MM.1S (cell line): ENCODE results near the gene RABL6.
"Not testable (repeated sequence)": the region's sequence is repeated elsewhere in the genome, so short reads cannot be mapped to it uniquely, and the experiment has no call there.

Experiments used
- DNase-seq: peaks from one replicate; pipeline ENCODE4 v3.0.0-alpha.2; 2015
- H2AFZ ChIP-seq: fragments of 300-600 bp; sonication (generic); 2 replicates; pipeline ENCODE4 v1.6.0; 2016; ENCODE audit warnings: antibody characterized with exemption, low read length
- H3F3A ChIP-seq: fragments of 300-600 bp; sonication (generic); 2 replicates; pipeline ENCODE4 v1.6.1; 2016; ENCODE audit warnings: mild to moderate bottlenecking, antibody characterized with exemption, low read length, moderate library complexity, mixed read lengths; ENCODE audit not compliant: insufficient read depth
- H3K27ac ChIP-seq: fragments of 300-600 bp; sonication (generic); 2 replicates; pipeline ENCODE4 v1.5.1; 2016; ENCODE audit warnings: mild to moderate bottlenecking, low read length
- H3K27me3 ChIP-seq: fragments of 300-600 bp; sonication (generic); replicated peaks from 2 replicates; pipeline ENCODE4 v1.6.0; 2016; ENCODE audit warnings: low read length; ENCODE audit not compliant: insufficient read depth
- H3K36me3 ChIP-seq: fragments of 300-600 bp; sonication (generic); replicated peaks from 2 replicates; pipeline ENCODE4 v1.6.1; 2016; ENCODE audit warnings: mild to moderate bottlenecking, low read length, mixed read lengths; ENCODE audit not compliant: insufficient read depth
- H3K4me1 ChIP-seq: fragments of 300-600 bp; sonication (generic); 2 replicates; pipeline ENCODE4 v1.6.1; 2016; ENCODE audit warnings: low read length, mixed read lengths
- H3K4me2 ChIP-seq: fragments of 300-600 bp; sonication (generic); 2 replicates; pipeline ENCODE4 v1.6.0; 2016; ENCODE audit warnings: low read depth, low read length
- H3K4me3 ChIP-seq: fragments of 300-600 bp; sonication (generic); 2 replicates; pipeline ENCODE4 v1.5.1; 2016; ENCODE audit warnings: low read length, mixed read lengths
- H3K79me2 ChIP-seq: fragments of 300-600 bp; sonication (generic); 2 replicates; pipeline ENCODE4 v1.6.1; 2016; ENCODE audit warnings: mixed run types, low read length, mixed read lengths
- H3K9ac ChIP-seq: fragments of 300-600 bp; sonication (generic); 2 replicates; pipeline ENCODE4 v1.6.1; 2016; ENCODE audit warnings: low read length, mixed read lengths
- H3K9me2 ChIP-seq: fragments of 300-600 bp; sonication (generic); replicated peaks from 2 replicates; pipeline ENCODE4 v1.6.1; 2016; ENCODE audit warnings: mild to moderate bottlenecking, low read length, mixed read lengths; ENCODE audit not compliant: insufficient read depth
- H3K9me3 ChIP-seq: fragments of 300-600 bp; sonication (generic); replicated peaks from 2 replicates; pipeline ENCODE4 v1.6.1; 2016; ENCODE audit warnings: mild to moderate bottlenecking, low read length, mixed read lengths; ENCODE audit not compliant: insufficient read depth
- H4K20me1 ChIP-seq: fragments of 300-600 bp; sonication (generic); 2 replicates; pipeline ENCODE4 v1.6.1; 2016; ENCODE audit warnings: mild to moderate bottlenecking, low read length, moderate library complexity, mixed read lengths; ENCODE audit not compliant: insufficient read depth
- CTCF ChIP-seq: fragments of 300-600 bp; sonication (generic); IDR thresholded peaks from 2 replicates; pipeline ENCODE4 v1.5.1; 2016; ENCODE audit warnings: antibody characterized with exemption, low read length, mixed read lengths
- EZH2 ChIP-seq: fragments of 300-600 bp; sonication (generic); optimal IDR thresholded peaks from 2 replicates; pipeline ENCODE3; 2017; ENCODE audit warnings: low read depth, mild to moderate bottlenecking, antibody characterized with exemption, low read length, mixed read lengths
- EZH2phosphoT487 ChIP-seq: fragments of 300-600 bp; sonication (generic); IDR thresholded peaks from 2 replicates; pipeline ENCODE4 v1.6.1; 2018; ENCODE audit warnings: antibody characterized with exemption, low read length

Gene RABL6

GRCh38 chr9:136835932-136836904, 28.5 kb downstream of the RABL6 start:
- Histone ChIP-seq H3K27ac (no peak overlapping the region), H3K36me3 (no peaks in the 10 kb centered on the region), H3K9ac (no peak overlapping the region), H3K4me2 (no peak overlapping the region), H3K9me3 (no peaks in the 10 kb centered on the region), H3K27me3 (no peaks in the 10 kb centered on the region), H3F3A (peaks cover 1% of the 10 kb centered on the region; the same call in 1 of the 2 replicates), H3K79me2 (no peaks in the 10 kb centered on the region), H3K4me3 (no peak overlapping the region), H3K9me2 (no peaks in the 10 kb centered on the region), H4K20me1 (no peaks in the 10 kb centered on the region), H2AFZ (no peak overlapping the region), H3K4me1 (no peaks in the 10 kb centered on the region)
- TF ChIP-seq EZH2phosphoT487 (no peak), CTCF (no peak), EZH2 (no peak)
- DNase-seq: no peak

- Histone ChIP-seq H3K4me1 (peaks cover 7% of the 10 kb centered on the region; the same call in 1 of the 2 replicates), H3K27ac (no peak overlapping the region), H3K4me3 (no peak overlapping the region), H3K27me3 (no peaks in the 10 kb centered on the region), H3K4me2 (no peak overlapping the region), H3F3A (peaks cover 8% of the 10 kb centered on the region), H2AFZ (no peak overlapping the region), H3K36me3 (no peaks in the 10 kb centered on the region), H3K9ac (no peak overlapping the region), H3K9me3 (no peaks in the 10 kb centered on the region), H3K79me2 (no peaks in the 10 kb centered on the region), H3K9me2 (no peaks in the 10 kb centered on the region), H4K20me1 (no peaks in the 10 kb centered on the region)
- no peak for TF ChIP-seq EZH2phosphoT487
- TF ChIP-seq CTCF: no peak
- TF ChIP-seq EZH2: no peak
- DNase-seq: no peak
Observed at GRCh38 chr9:136837146-136837855, 29.6 kb downstream of the RABL6 start.

- not testable (repeated sequence) for H4K20me1 ChIP-seq, H3K9ac ChIP-seq, H3K4me2 ChIP-seq, H3K79me2 ChIP-seq, H3K9me2 ChIP-seq, H3F3A ChIP-seq, H3K9me3 ChIP-seq, H3K27ac ChIP-seq, H3K4me3 ChIP-seq, H3K36me3 ChIP-seq, DNase-seq, H3K27me3 ChIP-seq, H3K4me1 ChIP-seq, H2AFZ ChIP-seq
Observed at GRCh38 chr9:136837856-136838277, 30.1 kb downstream of the RABL6 start.
